Prostate gland (tissue), 2 donors: ENCODE measurements around the gene TM9SF2. TPM values are rescaled to one million over a fixed set of nuclear protein-coding genes. Genes with fewer than 3 reads are reported as not detected.

Source experiments
- DNase-seq: peaks from one replicate; pipeline ENCODE4 v3.0.0-alpha.2; 2019; ENCODE audit warnings: low spot score
- H3K27ac ChIP-seq, 2 donors: fragments of 200-600 bp; sonication (generic); 2 replicates each; pipeline ENCODE4 v1.5.1; 2017 to 2019
- H3K27me3 ChIP-seq: fragments of 200-600 bp; sonication (generic); replicated peaks from 2 replicates; pipeline ENCODE4 v1.5.1; 2019; ENCODE audit not compliant: insufficient read depth
- H3K36me3 ChIP-seq, 2 donors: fragments of 200-600 bp; sonication (generic); 1 replicate in 1 of 2; 2 replicates in 1 of 2; pipeline versions ENCODE4 v1.5.1 to v1.8.1; 2017 to 2019
- H3K4me1 ChIP-seq: fragments of 200-600 bp; sonication (generic); replicated peaks from 2 replicates; pipeline ENCODE4 v1.5.1; 2019
- H3K4me3 ChIP-seq, 2 donors: fragments of 200-600 bp; sonication (generic); 2 replicates each; pipeline ENCODE4 v1.5.1; 2017 to 2019
- H3K9me3 ChIP-seq: fragments of 200-600 bp; sonication (generic); 2 replicates; pipeline ENCODE4 v1.5.1; 2017
- POLR2A ChIP-seq: fragments of 450-650 bp; IDR thresholded peaks from one replicate; pipeline ENCODE4 v1.6.1; 2016; ENCODE audit warnings: antibody characterized with exemption, mild to moderate bottlenecking
- POLR2AphosphoS5 ChIP-seq: sonication (generic); formaldehyde crosslinking; IDR thresholded peaks from one replicate; pipeline ENCODE4 v1.6.1; 2017; ENCODE audit warnings: antibody characterized with exemption
- WGBS: methylation state at CpG from one replicate; pipeline ENCODE4 v1.1.5; 2018; 5-methylcytosine and 5-hydroxymethylcytosine counted together
- intact Hi-C: fragments of 100-400 bp; cut with DNase I; formaldehyde crosslinking; loops from one replicate; pipeline ENCODE4 v1.14.2; 2022
- total RNA-seq, 2 donors: library from RNA; depleted of rRNA; stranded (reverse); fragments of >200 nt; gene quantifications; one replicate each; pipeline ENCODE4 v1.1.0, GENCODE V29; 2016
- TF ChIP-seq, protein P1 (sequence below), 4 experiments: fragments of 200-600 bp in 2 of 4; fragments of 450-650 bp in 2 of 4; sonication (generic) in 2 of 4; IDR thresholded peaks; 1 replicate in 3 of 4; 2 replicates in 1 of 4; pipeline ENCODE4 v1.5.1; 2016 to 2019; ENCODE audit warnings: antibody characterized with exemption in 4 of 4, mild to moderate bottlenecking in 2 of 4, moderate library complexity in 2 of 4

Gene TM9SF2
- total RNA-seq, 2 donors from 2014 or later, result 136 to 175 TPM

DNA sequence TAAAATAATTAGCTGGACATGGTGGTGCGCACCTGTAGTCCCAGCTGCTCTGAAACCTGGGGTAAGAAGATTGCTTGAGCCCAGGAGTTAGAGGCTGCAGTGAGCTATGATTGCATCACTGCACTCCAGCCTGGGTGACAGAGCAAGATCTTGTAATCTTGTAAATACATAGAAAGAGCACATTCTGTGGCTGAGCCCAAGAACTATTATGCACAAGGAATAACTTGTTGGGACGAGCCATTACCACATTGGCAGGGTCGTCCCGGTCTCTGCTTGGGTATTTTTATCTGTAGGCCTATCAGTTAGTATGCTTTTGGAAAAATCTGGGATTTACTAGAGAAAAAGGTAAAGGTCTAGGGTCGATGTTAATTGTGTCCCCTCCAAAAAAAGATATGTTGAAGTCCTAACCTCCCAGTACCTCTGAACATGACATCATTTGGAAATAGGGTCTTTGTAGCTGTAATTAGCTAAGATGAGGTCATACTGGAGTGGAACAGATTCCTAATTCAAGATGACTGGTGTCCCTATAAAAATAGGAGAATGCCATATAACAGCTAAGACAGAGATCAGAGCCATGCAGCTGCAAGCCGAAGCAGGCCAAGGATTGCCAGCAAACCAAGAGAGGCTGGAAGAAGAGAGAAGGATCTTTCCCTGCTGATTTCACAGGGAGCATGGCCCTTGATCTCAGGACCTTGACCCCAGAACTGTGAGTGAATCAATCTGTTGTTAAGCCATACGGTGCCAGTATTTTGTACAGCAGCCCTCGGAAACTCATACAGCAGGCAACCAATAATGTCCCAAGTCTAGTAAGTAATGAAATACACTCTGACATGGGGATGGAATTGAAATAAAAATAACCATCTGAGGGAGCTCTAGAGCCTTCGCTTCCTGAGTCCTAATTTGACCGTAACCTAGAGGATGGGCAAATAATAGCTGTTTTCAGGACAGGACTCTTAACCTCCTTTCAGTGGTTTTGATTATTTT lies 77.0 kb downstream of the TM9SF2 start:
- no peaks in the 10 kb centered on the region for H3K9me3 ChIP-seq
- H3K36me3 ChIP-seq, result no peaks in the 10 kb centered on the region
- H3K4me3 ChIP-seq, result no peak overlapping the region
- H3K4me1 ChIP-seq, result no peaks in the 10 kb centered on the region
- no peak for TF ChIP-seq POLR2AphosphoS5
- TF ChIP-seq, protein P1, sequence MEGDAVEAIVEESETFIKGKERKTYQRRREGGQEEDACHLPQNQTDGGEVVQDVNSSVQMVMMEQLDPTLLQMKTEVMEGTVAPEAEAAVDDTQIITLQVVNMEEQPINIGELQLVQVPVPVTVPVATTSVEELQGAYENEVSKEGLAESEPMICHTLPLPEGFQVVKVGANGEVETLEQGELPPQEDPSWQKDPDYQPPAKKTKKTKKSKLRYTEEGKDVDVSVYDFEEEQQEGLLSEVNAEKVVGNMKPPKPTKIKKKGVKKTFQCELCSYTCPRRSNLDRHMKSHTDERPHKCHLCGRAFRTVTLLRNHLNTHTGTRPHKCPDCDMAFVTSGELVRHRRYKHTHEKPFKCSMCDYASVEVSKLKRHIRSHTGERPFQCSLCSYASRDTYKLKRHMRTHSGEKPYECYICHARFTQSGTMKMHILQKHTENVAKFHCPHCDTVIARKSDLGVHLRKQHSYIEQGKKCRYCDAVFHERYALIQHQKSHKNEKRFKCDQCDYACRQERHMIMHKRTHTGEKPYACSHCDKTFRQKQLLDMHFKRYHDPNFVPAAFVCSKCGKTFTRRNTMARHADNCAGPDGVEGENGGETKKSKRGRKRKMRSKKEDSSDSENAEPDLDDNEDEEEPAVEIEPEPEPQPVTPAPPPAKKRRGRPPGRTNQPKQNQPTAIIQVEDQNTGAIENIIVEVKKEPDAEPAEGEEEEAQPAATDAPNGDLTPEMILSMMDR (IDR thresholded peaks at IDR 0.05), result peak in 1 of 4 experiments; percentile 22
- intact Hi-C loops, result loop anchor here (10.0 kb wide), 1 partner anchor 1687 kb away; no protein-coding TSS in a partner anchor
- H3K27ac ChIP-seq, result no peak overlapping the region
- no peak for DNase-seq
- no peaks in the 10 kb centered on the region for H3K27me3 ChIP-seq
- WGBS, result 41% methylated on average over 10 of the region's 10 CpGs

DNA sequence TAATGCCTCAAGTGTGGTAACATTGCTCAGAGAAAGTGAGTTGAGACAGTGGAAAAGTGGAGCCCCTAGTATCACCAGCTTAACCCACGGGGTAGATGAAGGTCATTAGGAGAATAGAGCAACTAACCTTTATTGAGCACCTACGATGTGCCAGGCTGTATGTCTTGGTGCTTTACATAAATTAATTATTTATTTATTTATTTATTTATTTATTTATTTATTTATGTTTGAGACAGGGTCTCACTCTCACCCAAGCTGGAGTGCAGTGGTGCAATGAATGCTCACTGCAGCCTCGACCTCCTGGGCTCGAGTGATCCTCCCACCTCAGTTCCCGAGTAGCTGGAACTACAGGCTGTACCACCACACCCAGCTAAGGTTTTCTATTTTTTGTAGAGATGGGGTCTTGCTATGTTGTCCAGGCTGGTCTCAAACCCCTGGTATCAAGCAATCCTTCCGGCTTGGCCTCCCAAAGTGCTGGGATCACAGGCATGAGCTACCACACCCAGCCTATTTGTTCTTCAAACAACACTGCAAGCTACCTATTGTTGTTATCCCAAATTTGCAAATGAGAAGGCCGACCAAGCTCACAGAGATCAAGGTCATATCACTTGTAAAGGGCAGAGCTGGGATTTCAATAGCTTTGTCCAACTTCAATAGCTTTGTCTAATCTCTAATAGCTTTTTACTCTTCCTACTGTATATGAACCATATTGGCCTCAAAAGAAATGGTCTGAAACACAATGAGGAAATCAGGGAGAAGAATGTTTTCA lies 79.4 kb downstream of the TM9SF2 start:
- no peak for DNase-seq
- Histone ChIP-seq H3K36me3 (no peaks in the 10 kb centered on the region), H3K9me3 (no peaks in the 10 kb centered on the region), H3K27me3 (no peaks in the 10 kb centered on the region), H3K4me1 (no peaks in the 10 kb centered on the region), H3K4me3 (no peak overlapping the region), H3K27ac (no peak overlapping the region)
- intact Hi-C loops, result no loop called here
- whole genome bisulfite sequencing, result 91% methylated on average over 7 of the region's 7 CpGs
- TF ChIP-seq POLR2A, result no peak
- TF ChIP-seq POLR2AphosphoS5, result no peak
- TF ChIP-seq, protein P1 (IDR thresholded peaks at IDR 0.05), result no peak

DNA sequence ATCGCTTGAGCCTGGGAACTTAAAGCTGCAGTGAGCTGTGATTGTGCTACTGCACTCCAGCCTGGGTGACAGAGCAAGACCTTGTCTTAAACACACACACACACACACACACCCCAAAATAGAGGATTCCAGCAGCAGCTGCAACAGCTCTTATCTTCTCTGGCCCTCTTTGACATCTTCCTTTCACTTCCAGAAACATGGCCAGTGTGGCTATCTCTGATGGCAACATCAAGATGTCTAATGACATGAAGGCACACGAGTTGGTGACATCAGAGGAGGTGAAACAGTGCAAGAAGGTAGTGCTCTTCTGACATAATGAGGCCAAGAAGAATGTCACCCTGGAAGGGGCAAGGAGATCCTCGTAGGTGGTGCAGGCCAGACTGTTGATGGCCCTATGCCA lies 81.2 kb downstream of the TM9SF2 start:
- 57% methylated on average over 3 of the region's 3 CpGs for WGBS
- H3K9me3 ChIP-seq, result no peaks in the 10 kb centered on the region
- H3K4me1 ChIP-seq, result no peaks in the 10 kb centered on the region
- no peak overlapping the region for H3K27ac ChIP-seq
- no peak overlapping the region for H3K4me3 ChIP-seq
- H3K36me3 ChIP-seq, result no peaks in the 10 kb centered on the region
- no peak for TF ChIP-seq POLR2A
- TF ChIP-seq POLR2AphosphoS5, result no peak
- TF ChIP-seq, protein P1 (IDR thresholded peaks at IDR 0.05), result no peak
- H3K27me3 ChIP-seq, result no peaks in the 10 kb centered on the region
- DNase-seq, result no peak
- intact Hi-C loops, result no loop called here

DNA sequence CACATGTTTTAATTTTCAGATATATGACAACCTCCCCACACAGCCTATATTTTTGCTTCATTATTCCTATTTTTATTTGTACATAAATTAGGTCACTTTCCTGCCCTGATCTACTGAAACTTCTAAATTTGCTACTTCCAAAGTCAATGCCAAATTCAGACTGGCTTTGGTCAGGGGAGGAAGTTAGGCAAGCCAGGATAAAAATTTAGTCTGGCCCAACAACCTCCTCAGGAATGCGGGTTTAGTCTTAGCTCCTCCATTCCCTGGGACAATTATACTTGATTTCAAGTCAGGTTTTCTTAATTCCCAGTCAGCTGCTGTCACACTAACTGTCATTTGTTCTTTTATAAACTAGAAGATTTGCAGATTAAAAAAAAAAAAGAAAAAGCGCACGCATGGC lies 84.3 kb downstream of the TM9SF2 start:
- H3K4me1 ChIP-seq, result no peaks in the 10 kb centered on the region
- no peak for DNase-seq
- WGBS, result 40% methylated on average over 3 of the region's 3 CpGs
- TF ChIP-seq POLR2AphosphoS5 (no peak), POLR2A (no peak)
- TF ChIP-seq, protein P1 (IDR thresholded peaks at IDR 0.05), result no peak
- H3K27me3 ChIP-seq, result no peaks in the 10 kb centered on the region
- no peak overlapping the region for H3K4me3 ChIP-seq
- no peaks in the 10 kb centered on the region for H3K36me3 ChIP-seq
- H3K9me3 ChIP-seq, result no peaks in the 10 kb centered on the region
- no peak overlapping the region for H3K27ac ChIP-seq
- intact Hi-C loops, result no loop called here
